GM23338 (cell line): ENCODE results near the gene ZFP28.

Experiments
- ETS1 ChIP-seq: IDR thresholded peaks from 2 replicates; pipeline ENCODE4 v1.6.1; 2016; ENCODE audit warnings: antibody characterized with exemption
- EZH2 ChIP-seq: fragments of 200-600 bp; sonication (generic); IDR thresholded peaks from one replicate; pipeline ENCODE4 v1.8.0; 2017; ENCODE audit warnings: antibody characterized with exemption, mild to moderate bottlenecking, low read depth; ENCODE audit not compliant: unreplicated experiment
- EZH2phosphoT487 ChIP-seq: fragments of 200-600 bp; sonication (generic); IDR thresholded peaks from one replicate; pipeline ENCODE4 v1.8.1; 2018; ENCODE audit warnings: antibody characterized with exemption; ENCODE audit not compliant: unreplicated experiment
- JUNB ChIP-seq: IDR thresholded peaks from one replicate; pipeline ENCODE4 v1.6.1; 2016; ENCODE audit warnings: antibody characterized with exemption; ENCODE audit not compliant: unreplicated experiment
- TF ChIP-seq, protein P1 (sequence below), 2 experiments: fragments of 200-600 bp in 1 of 2; sonication (generic) in 1 of 2; conservative IDR thresholded peaks; 2 replicates each; pipeline versions ENCODE4 v1.5.1 to v1.6.1; 2016 to 2017; ENCODE audit warnings: antibody characterized with exemption in 2 of 2, low read depth in 2 of 2, mild to moderate bottlenecking in 2 of 2, moderate library complexity in 1 of 2

DNA sequence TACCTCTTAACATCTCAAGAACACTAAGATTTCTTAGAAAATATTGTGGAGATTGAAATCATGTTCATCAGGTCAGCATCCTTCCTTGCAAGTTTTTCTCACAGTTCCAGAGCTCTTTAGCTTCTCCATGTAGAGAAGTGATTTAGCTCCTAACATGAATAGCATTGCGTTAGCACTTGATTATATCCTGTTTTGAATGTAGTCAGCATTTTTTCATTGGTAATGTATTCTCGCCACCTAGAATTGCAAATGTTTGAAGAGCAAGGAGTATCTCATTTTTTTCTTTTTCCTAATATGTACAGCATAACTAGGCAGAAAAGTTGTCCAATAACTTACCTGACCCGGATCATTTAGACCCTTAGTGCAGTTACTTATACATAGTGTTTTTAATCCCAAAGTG, 35.2 kb downstream of the ZFP28 start:
- TF ChIP-seq, protein P1, sequence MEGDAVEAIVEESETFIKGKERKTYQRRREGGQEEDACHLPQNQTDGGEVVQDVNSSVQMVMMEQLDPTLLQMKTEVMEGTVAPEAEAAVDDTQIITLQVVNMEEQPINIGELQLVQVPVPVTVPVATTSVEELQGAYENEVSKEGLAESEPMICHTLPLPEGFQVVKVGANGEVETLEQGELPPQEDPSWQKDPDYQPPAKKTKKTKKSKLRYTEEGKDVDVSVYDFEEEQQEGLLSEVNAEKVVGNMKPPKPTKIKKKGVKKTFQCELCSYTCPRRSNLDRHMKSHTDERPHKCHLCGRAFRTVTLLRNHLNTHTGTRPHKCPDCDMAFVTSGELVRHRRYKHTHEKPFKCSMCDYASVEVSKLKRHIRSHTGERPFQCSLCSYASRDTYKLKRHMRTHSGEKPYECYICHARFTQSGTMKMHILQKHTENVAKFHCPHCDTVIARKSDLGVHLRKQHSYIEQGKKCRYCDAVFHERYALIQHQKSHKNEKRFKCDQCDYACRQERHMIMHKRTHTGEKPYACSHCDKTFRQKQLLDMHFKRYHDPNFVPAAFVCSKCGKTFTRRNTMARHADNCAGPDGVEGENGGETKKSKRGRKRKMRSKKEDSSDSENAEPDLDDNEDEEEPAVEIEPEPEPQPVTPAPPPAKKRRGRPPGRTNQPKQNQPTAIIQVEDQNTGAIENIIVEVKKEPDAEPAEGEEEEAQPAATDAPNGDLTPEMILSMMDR (conservative IDR thresholded peaks at IDR 0.05; ENCODE audit: low read depth in 2 of 2) = no peak
- TF ChIP-seq ETS1 = no peak
- no peak for TF ChIP-seq JUNB
- TF ChIP-seq EZH2phosphoT487 = no peak
- no peak for TF ChIP-seq EZH2
